Keratinocyte (primary cell): Measurements from ENCODE around the gene SOX5. TPM values are rescaled to one million over a fixed set of nuclear protein-coding genes. Genes with fewer than 3 reads are reported as not detected.

Source experiments
- DNase-seq: peaks from one replicate; pipeline ENCODE4 v3.0.0-alpha.2; 2011; ENCODE audit warnings: low read depth, missing footprints, low spot score
- FAIRE-seq: peaks from 2 replicates; lab custom pipeline; 2011; peaks lifted over from hg19 to GRCh38; lab: Jason Lieb, UNC
- H2AFZ ChIP-seq: 2 replicates; pipeline ENCODE4 v1.6.0; 2012; ENCODE audit warnings: low read length, control low read depth, inconsistent platforms; ENCODE audit not compliant: control insufficient read depth
- H3K27ac ChIP-seq: 2 replicates; pipeline ENCODE4 v1.5.1; 2011; ENCODE audit warnings: low read length; ENCODE audit not compliant: control insufficient read depth, insufficient read depth
- H3K27me3 ChIP-seq: 3 replicates; pipeline ENCODE4 v1.6.0; 2011; ENCODE audit warnings: low read length; ENCODE audit not compliant: control insufficient read depth, insufficient read depth; ENCODE audit errors: extremely low read depth
- H3K36me3 ChIP-seq, 2 experiments: 2 replicates in 1 of 2; 3 replicates in 1 of 2; pipeline ENCODE4 v1.5.1; 2011; ENCODE audit warnings: low read length in 2 of 2, mild to moderate bottlenecking in 1 of 2; ENCODE audit not compliant: control insufficient read depth in 2 of 2, insufficient read depth in 2 of 2; ENCODE audit errors: extremely low read depth in 1 of 2
- H3K4me1 ChIP-seq: 3 replicates; pipeline ENCODE4 v1.5.1; 2011; ENCODE audit warnings: low read length; ENCODE audit not compliant: control insufficient read depth, insufficient read depth; ENCODE audit errors: extremely low read depth
- H3K4me2 ChIP-seq: 3 replicates; pipeline ENCODE4 v1.6.0; 2011; ENCODE audit warnings: low read depth, low read length; ENCODE audit not compliant: control insufficient read depth, insufficient read depth; ENCODE audit errors: extremely low read depth
- H3K4me3 ChIP-seq, 3 experiments: fragments of 200-600 bp in 1 of 3; sonication (generic) in 1 of 3; 2 replicates in 2 of 3; 3 replicates in 1 of 3; pipeline ENCODE4 v1.5.1; 2011 to 2016; ENCODE audit warnings: low read length in 3 of 3, mild to moderate bottlenecking in 3 of 3, control low read depth in 2 of 3, inconsistent platforms in 1 of 3, low read depth in 1 of 3, mixed read lengths in 1 of 3, mixed run types in 1 of 3, moderate library complexity in 1 of 3; ENCODE audit not compliant: control insufficient read depth in 2 of 3, insufficient read depth in 2 of 3; ENCODE audit errors: extremely low read depth in 1 of 3
- H3K79me2 ChIP-seq: 2 replicates; pipeline ENCODE4 v1.6.0; 2012; ENCODE audit warnings: low read length; ENCODE audit not compliant: control insufficient read depth, insufficient read depth
- H3K9ac ChIP-seq: 3 replicates; pipeline ENCODE4 v1.6.0; 2011; ENCODE audit warnings: low read length; ENCODE audit not compliant: control insufficient read depth, insufficient read depth; ENCODE audit errors: extremely low read depth
- H3K9me1 ChIP-seq: 3 replicates; pipeline ENCODE4 v1.6.0; 2011; ENCODE audit warnings: low read length; ENCODE audit not compliant: control insufficient read depth, insufficient read depth; ENCODE audit errors: extremely low read depth
- H3K9me3 ChIP-seq: 2 replicates; pipeline ENCODE4 v1.5.1; 2012; ENCODE audit warnings: low read depth, low read length; ENCODE audit not compliant: control insufficient read depth
- H4K20me1 ChIP-seq: 3 replicates; pipeline ENCODE4 v1.6.0; 2011; ENCODE audit warnings: low read length; ENCODE audit not compliant: control insufficient read depth, insufficient read depth; ENCODE audit errors: extremely low read depth
- EZH2 ChIP-seq: IDR thresholded peaks from one replicate; pipeline ENCODE4 v1.6.1; 2012; ENCODE audit warnings: inconsistent platforms, mild to moderate bottlenecking, low read length, moderate library complexity
- dilution Hi-C: fragments of 300-500 bp; cut with MboI; formaldehyde crosslinking; loops from one replicate; pipeline ENCODE4 v1.7.0; 2020; ENCODE audit warnings: low sequenced_read_pairs; ENCODE audit not compliant: extremely low pct_ligation_motif_present
- polyA plus RNA-seq, 5 experiments: library from polyadenylated mRNA; depleted of rRNA in 3 of 5; stranded (reverse) in 3 of 5; stranded (forward) in 1 of 5; unstranded in 1 of 5; fragments of >200 nt; gene quantifications; 1 replicate in 1 of 5; 2 replicates in 3 of 5; 3 replicates in 1 of 5; pipeline versions ENCODE4 v1.2.1 to v1.2.3, GENCODE V29; 2011 to 2012; ENCODE audit warnings: missing spikeins in 2 of 5, low read depth in 1 of 5, low replicate concordance in 1 of 5
- TF ChIP-seq, protein P1 (sequence below), 3 experiments: IDR thresholded peaks in 1 of 3; conservative IDR thresholded peaks in 1 of 3; optimal IDR thresholded peaks in 1 of 3; 2 replicates in 2 of 3; 3 replicates in 1 of 3; pipeline versions ENCODE3 to v1.5.1; 2011; ENCODE audit warnings: low read length in 3 of 3, mild to moderate bottlenecking in 3 of 3, moderate library complexity in 2 of 3, control low read depth in 1 of 3, inconsistent platforms in 1 of 3; ENCODE audit not compliant: insufficient read depth in 2 of 3; ENCODE audit errors: extremely low read depth in 1 of 3

SOX5 gene
- polyA plus RNA-seq, 1 donor (not counting 4 experiments of a cell fraction or from before 2014, with no cell fraction given): not detected

DNA sequence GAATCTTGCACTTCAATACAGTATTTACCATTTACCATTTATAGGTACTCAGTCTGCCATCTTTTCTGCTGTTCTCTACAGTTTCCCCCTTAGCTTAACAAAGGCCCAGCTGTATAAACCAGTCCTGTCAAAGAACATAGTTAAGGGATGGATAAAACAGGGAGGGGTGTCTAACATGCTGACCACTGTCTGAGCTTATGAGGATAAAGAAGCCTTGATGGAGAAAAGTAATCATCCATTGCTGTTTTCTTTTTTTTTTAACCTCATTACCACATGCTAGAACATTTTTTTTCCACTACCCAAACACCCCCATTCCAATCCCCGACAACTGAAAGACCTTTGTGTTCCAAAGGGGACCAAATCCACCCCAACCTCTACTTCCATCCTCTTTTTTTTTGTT, 39.9 kb downstream of the SOX5 start:
- no peaks in the 10 kb centered on the region for H3K9me1 ChIP-seq
- no peaks in the 10 kb centered on the region for H3K79me2 ChIP-seq
- no peaks in the 10 kb centered on the region for H3K36me3 ChIP-seq
- H3K4me2 ChIP-seq: no peak overlapping the region
- no peak for FAIRE-seq
- H2AFZ ChIP-seq: no peak overlapping the region
- H3K9ac ChIP-seq: no peak overlapping the region
- H4K20me1 ChIP-seq: no peaks in the 10 kb centered on the region
- no peak overlapping the region for H3K4me3 ChIP-seq
- dilution Hi-C loops: no loop called here
- no peaks in the 10 kb centered on the region for H3K4me1 ChIP-seq
- no peaks in the 10 kb centered on the region for H3K27me3 ChIP-seq
- TF ChIP-seq, protein P1, sequence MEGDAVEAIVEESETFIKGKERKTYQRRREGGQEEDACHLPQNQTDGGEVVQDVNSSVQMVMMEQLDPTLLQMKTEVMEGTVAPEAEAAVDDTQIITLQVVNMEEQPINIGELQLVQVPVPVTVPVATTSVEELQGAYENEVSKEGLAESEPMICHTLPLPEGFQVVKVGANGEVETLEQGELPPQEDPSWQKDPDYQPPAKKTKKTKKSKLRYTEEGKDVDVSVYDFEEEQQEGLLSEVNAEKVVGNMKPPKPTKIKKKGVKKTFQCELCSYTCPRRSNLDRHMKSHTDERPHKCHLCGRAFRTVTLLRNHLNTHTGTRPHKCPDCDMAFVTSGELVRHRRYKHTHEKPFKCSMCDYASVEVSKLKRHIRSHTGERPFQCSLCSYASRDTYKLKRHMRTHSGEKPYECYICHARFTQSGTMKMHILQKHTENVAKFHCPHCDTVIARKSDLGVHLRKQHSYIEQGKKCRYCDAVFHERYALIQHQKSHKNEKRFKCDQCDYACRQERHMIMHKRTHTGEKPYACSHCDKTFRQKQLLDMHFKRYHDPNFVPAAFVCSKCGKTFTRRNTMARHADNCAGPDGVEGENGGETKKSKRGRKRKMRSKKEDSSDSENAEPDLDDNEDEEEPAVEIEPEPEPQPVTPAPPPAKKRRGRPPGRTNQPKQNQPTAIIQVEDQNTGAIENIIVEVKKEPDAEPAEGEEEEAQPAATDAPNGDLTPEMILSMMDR (optimal IDR thresholded peaks at IDR 0.05 in 1 of 3, IDR thresholded peaks at IDR 0.05 in 1 of 3, conservative IDR thresholded peaks at IDR 0.05 in 1 of 3; ENCODE audit: extremely low read depth in 1 of 3, insufficient read depth in 2 of 3, low read length in 3 of 3): no peak
- no peak for TF ChIP-seq EZH2
- no peak for DNase-seq
- no peak overlapping the region for H3K27ac ChIP-seq
- no peaks in the 10 kb centered on the region for H3K9me3 ChIP-seq

DNA sequence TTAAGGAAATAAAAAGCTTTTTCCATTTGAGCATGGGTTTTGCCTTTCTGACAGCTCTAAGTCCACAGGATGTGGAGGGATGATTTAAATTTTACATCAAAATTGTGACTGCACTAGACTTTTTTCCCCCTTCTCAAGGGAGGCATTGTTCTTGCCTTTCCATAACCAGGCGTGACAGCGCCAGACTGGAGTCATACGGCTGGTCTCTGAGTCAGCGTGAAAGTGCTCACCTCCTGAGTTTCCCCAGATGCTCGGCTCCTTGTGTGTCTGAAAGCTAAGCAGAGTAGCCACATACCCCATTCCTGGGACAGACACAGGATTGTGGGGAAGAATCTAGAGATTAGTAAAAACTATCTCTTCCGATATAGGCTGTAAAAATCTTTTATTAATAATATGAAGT, 43.1 kb downstream of the SOX5 start:
- dilution Hi-C loops: no loop called here
- no peak overlapping the region for H3K27ac ChIP-seq
- no peaks in the 10 kb centered on the region for H3K9me1 ChIP-seq
- no peaks in the 10 kb centered on the region for H3K9me3 ChIP-seq
- H3K36me3 ChIP-seq: no peaks in the 10 kb centered on the region
- no peaks in the 10 kb centered on the region for H4K20me1 ChIP-seq
- H3K4me1 ChIP-seq: no peaks in the 10 kb centered on the region
- H3K79me2 ChIP-seq: no peaks in the 10 kb centered on the region
- no peaks in the 10 kb centered on the region for H3K27me3 ChIP-seq
- no peak overlapping the region for H3K4me3 ChIP-seq
- FAIRE-seq (no peak), DNase-seq (no peak)
- no peak overlapping the region for H2AFZ ChIP-seq
- no peak overlapping the region for H3K9ac ChIP-seq
- no peak overlapping the region for H3K4me2 ChIP-seq
- TF ChIP-seq, protein P1 (optimal IDR thresholded peaks at IDR 0.05 in 1 of 3, IDR thresholded peaks at IDR 0.05 in 1 of 3, conservative IDR thresholded peaks at IDR 0.05 in 1 of 3; ENCODE audit: extremely low read depth in 1 of 3, insufficient read depth in 2 of 3, low read length in 3 of 3): no peak
- no peak for TF ChIP-seq EZH2
